HG03280 (cell line): ENCODE data around the gene FRYL.
"Not testable (repeated sequence)": the region's sequence is repeated elsewhere in the genome, so short reads cannot be mapped to it uniquely, and the experiment has no call there.

Experiments
- ATAC-seq: cut with Tn5 transposase; IDR thresholded peaks from one replicate; pipeline ENCODE4 v1.9.1; 2021; ENCODE audit warnings: mild to moderate bottlenecking, moderate library complexity; ENCODE audit not compliant: unreplicated experiment

The FRYL gene

GRCh38 chr4:48748949-48749596, 31.0 kb downstream of the FRYL start:
- no peak for ATAC-seq

DNA sequence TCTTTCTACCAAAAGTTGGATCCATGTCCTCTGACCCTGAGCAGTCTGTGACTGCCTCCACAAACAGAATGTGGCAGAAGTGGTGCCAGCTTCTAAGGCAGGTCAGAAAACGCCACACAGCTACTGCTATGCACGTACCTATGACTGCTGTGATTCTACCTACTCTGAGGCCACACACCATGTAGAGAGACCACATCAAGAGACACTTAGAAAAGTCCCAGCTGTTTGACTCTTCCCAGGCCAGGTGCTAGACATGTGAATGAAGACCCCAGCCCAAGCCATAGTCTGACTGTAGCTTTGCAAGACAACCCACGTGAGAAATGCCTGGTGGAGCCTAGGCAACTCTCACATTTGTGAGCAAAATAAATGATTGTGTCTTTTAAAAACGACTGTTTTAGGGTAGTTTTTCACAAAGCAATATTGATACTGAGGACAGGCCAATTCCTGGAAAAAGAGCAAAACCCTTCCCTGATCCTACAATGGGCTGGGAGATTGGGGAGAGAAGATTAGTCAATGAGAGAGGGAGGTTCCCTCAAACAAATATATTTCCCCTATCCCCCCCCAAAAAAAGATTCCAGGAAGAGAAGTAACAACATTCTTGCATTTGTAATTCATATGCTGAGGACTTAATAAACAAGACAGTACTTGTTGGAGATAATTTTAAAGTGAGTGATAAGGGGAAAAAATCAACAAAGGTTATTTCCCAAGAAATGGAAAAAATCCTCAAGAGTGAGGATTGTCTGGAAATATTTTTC, 33.3 kb downstream of the FRYL start:
- ATAC-seq = no peak

DNA sequence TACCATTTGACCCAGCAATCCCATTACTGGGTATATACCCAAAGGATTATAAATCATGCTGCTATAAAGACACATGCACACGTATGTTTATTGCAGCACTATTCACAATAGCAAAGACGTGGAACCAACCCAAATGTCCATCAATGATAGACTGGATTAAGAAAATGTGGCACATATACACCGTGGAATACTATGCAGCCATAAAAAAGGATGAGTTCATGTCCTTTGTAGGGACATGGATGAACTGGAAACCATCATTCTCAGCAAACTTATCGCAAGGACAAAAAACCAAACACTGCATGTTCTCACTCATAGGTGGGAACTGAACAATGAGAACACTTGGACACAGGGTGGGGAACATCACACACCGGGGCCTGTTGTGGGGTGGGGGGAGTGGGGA, 34.9 kb downstream of the FRYL start:
- not testable (repeated sequence) for ATAC-seq

DNA sequence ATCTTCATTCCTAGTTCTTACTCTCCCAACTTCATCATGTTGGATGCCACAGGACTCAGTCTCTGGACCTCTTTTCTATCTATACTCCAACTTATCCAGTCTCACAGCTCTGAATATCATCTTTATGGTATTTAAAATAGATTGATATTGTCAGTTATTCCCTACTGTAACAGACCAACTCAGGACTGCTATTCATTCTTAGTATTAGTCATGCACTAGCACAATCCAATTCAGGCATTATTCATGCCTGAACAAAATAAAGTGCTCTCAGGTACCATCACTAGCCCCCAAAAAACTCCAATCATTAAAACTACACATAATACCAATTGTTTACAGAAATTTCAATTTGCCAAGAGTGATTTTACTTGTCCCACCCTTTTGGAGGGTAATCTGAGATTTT, 37.7 kb downstream of the FRYL start:
- ATAC-seq = no peak

- ATAC-seq = no peak
These were observed 40.5 kb downstream of the FRYL start for GRCh38 chr4:48739560-48740019.

DNA sequence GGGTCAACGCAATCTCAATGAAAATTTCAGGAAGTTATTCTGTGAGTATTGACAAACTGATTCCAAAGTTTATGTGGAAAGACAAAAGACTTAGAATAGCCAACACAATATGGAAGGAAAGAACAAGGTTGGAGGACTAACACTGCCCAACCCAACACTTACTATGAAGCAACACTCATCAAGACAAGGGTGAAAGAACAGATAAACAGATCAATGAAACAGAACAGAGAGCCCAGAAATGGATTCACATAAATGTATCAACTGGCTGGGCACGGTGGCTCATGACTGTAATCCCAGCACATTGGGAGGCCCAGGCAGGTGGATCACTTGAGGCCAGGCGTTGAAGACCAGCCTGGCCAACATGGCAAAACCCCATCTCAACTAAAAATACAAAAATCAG, 41.2 kb downstream of the FRYL start:
- no peak for ATAC-seq

DNA sequence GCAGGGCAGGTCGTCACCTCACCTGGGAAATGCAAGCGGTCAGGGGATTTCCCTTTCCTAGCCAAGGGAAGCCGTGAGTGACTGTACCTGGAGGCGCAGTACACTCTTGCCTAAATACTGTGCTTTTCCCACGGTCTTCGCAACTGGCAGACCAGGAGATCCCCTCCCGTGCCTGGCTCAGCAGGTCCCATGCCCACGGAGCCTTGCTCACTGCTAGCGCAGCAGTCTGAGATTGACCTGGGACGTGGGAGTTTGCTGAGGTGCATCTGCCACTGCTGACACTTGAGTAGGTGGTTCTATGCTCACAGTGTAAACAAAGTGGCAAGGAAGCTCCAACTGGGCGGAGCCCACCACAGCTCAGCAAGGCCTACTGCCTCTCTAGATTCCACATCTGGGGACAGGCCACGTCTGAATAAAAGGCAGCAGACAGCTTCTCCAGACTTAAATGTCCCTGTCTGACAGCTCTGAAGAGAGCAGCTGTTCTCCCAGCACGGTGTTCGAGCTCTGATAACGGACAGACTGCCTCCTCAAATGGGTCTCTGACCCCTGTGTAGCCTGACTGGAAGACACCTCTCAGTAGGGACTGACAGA, 51.1 kb downstream of the FRYL start:
- ATAC-seq = not testable (repeated sequence)

- no peak for ATAC-seq
These were observed 52.2 kb downstream of the FRYL start for GRCh38 chr4:48727666-48728459.

- no peak for ATAC-seq
These were observed 54.7 kb downstream of the FRYL start for GRCh38 chr4:48725414-48725813.

- no peak for ATAC-seq
These were observed 57.3 kb downstream of the FRYL start for GRCh38 chr4:48722509-48723446.

DNA sequence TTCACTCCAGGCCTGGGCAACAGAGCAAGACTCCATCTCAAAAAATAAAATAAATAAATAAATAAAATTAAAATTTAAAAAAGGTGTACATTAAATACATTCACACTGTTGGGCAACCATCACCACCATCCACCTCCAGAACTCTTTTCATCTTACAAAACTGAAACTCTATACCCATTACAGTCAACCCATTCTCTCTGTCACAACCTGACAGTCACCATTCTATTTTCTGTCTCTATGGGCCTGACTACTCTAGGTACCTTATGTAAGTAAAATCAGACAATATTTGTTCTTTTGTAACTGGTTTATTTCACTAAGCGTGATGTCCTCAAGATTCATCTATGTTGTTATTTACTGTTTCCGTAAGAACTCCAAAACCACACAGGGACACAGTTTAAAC, 59.6 kb downstream of the FRYL start:
- no peak for ATAC-seq

DNA sequence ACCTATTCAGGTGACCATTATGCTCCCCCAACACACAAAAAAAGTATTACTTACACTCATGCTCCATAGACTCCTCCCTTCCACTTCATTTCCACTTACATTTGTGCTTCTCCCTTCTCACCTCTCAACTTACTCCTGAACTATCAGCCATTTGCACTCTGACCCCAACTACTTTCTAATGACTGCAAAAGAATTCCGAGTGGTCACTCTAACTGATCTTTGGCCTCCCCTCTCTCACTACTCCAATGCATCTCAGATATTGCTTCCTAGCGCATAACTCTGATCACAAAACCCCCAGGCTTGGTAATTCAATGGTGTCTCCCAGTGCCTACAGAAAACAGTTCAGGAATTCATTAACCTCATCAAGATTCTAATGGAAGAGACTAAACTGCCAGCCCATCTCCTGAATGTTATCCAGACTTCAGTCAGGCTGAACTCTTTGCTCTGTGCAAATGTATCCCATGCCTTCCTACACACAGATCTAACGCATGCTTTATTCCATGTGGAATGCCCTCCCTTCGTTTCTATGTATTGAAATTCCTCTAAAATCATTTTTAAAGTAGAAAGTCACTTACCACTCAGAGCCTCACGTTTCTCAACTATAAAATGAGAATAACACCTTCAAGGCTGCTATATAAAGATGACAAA, 61.1 kb downstream of the FRYL start:
- no peak for ATAC-seq

GRCh38 chr4:48716285-48716684, 63.8 kb downstream of the FRYL start:
- not testable (repeated sequence) for ATAC-seq

DNA sequence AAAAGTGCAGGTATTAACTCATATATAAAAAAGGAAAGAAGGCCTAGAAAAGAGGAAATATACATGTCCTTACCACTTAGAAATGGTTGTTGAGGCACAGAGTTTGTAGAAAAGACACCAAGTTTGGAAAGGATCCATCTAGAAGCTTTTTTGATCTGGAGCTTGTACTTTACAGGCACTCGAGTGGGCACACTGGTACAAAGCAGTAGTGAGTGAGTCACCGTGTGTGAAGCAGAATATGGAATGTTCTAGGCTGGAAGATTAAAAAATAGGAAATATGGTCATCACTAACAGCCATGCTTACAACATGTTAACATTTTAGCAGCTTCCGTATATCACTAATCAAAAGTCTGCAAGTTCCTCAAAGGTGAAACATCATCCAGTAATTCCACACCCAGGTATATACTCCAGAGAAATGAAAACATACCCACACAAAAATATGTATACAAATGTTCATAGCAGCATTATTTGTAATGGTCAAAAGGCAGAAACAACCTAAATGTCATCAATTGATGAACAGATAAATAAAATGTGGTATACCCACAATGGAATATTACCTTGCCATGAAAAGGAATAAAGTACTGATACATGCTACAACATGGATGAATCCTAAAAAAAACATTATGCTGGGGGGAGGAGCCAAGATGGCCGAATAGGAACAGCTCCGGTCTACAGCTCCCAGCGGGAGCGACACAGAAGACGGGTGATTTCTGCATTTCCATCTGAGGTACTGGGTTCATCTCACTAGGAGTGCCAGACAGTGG, 69.5 kb downstream of the FRYL start:
- ATAC-seq = no peak

DNA sequence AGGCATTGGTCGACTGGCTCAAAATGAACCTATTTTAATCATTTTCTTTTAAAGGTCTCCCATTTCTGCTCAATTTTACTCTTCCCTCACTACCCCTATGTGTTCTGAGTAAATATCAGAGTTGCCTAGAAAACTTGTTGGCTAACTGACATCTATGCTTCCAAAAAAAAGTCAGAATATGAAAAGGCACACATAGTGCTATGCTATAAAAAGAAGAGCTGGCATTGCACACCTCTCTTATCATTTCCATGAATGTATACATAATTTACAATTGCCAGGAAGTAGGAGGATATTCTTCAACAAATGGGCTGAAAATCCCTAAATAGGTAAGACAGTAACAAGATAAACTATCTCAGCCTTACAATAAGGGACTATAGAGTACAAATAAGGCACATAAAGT, 70.2 kb downstream of the FRYL start:
- ATAC-seq = no peak

- no peak for ATAC-seq
These were observed 71.5 kb downstream of the FRYL start for GRCh38 chr4:48708610-48709009.

DNA sequence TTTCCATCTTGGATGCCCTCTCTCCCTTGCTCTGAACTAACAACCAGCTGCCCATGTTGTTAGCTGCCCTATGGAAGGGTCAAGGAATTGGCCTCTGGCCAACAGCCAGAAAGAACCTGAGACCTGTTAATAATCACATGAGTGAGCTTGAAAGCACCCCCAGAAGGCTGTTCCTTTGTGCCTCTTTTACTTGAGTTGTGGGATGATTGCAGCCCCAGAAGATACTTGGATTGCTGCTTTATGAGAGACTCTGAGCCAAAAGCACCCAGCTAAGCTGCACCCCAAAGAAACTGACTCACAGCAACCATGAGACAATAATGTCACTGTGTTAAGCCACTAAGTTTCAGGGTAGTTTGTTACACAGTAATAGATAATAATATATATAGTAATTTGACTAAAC, 73.3 kb downstream of the FRYL start:
- ATAC-seq = no peak

- no peak for ATAC-seq
These were observed 74.5 kb downstream of the FRYL start for GRCh38 chr4:48705609-48706008.
